ENCODE data around the gene COQ10A. TPM values are rescaled to one million over a fixed set of nuclear protein-coding genes. Genes with fewer than 3 reads are reported as not detected.

The COQ10A gene
- total RNA-seq = 1 to 10 TPM; 1.6 to 9.5 (median 4.1) TPM

- H3K36me3 ChIP-seq = peaks cover 0 to 29% (median 2%) of the 10 kb centered on the region in 3 donors
- intact Hi-C loops (cut with DNase I) = no loop called here
- H3K4me1 ChIP-seq = peaks cover 0 to 25% (median 14%) of the 10 kb centered on the region in 3 donors
- H3K27me3 ChIP-seq = no peaks in the 10 kb centered on the region
- H3K9me3 ChIP-seq = no peaks in the 10 kb centered on the region
- H3K4me3 ChIP-seq = peak within 1 kb of the TSS; percentile 63 to 93 (median 79)
- DNase-seq = peak; percentile 45
- 0% methylated on average over 11 to 16 of the region's 68 CpGs for WGBS, 2 donors
- peak within 1 kb of the TSS; percentile 85 to 99 (median 96) for H3K27ac ChIP-seq
- peak in 2 of 4 donors; percentile 86 to 89 for TF ChIP-seq POLR2A (IDR thresholded peaks at IDR 0.05)
- TF ChIP-seq CTCF (IDR thresholded peaks at IDR 0.05) = peak; percentile 37 to 77 (median 74)
Measured at GRCh38 chr12:56266693-56267442, at the start of gene COQ10A. COQ10A (plus strand) TSS chr12:56266942; CDS start chr12:56267119, 177 bp downstream.

DNA sequence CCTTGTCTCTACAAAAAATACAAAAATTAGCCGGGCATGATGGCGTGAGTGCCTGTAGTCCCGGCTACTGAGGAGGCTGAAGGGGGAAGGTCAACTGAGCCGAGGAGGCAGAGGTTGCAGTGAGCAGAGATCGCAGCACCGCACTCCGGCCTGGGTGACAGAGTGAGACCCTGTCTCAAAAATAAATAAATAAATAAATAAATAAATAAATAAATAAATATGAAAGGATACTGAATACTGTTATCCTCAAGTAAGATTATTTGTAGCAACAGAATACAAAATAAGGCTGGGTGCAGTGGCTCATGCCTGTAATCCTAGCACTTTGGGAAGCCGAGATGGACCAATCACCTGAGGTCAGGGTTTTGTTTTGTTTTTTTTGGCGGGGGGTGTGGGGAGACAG lies 46.9 kb upstream of the COQ10A start:
- Histone ChIP-seq H3K27me3 (no peaks in the 10 kb centered on the region), H3K36me3 (peaks cover 5 to 32% (median 7%) of the 10 kb centered on the region in 3 donors), H3K4me1 (peaks cover 29 to 62% (median 34%) of the 10 kb centered on the region in 3 donors), H3K4me3 (peak overlapping the region in 1 of 4 donors; percentile 86), H3K9me3 (no peaks in the 10 kb centered on the region), H3K27ac (peak overlapping the region; percentile 94 to 99 (median 98))
- TF ChIP-seq CTCF (IDR thresholded peaks at IDR 0.05) (no peak), POLR2A (IDR thresholded peaks at IDR 0.05) (no peak)
- DNase-seq = no peak
- 88 to 92% methylated on average over 9 of the region's 9 CpGs for WGBS, 2 donors
- intact Hi-C loops (cut with DNase I) = no loop called here

DNA sequence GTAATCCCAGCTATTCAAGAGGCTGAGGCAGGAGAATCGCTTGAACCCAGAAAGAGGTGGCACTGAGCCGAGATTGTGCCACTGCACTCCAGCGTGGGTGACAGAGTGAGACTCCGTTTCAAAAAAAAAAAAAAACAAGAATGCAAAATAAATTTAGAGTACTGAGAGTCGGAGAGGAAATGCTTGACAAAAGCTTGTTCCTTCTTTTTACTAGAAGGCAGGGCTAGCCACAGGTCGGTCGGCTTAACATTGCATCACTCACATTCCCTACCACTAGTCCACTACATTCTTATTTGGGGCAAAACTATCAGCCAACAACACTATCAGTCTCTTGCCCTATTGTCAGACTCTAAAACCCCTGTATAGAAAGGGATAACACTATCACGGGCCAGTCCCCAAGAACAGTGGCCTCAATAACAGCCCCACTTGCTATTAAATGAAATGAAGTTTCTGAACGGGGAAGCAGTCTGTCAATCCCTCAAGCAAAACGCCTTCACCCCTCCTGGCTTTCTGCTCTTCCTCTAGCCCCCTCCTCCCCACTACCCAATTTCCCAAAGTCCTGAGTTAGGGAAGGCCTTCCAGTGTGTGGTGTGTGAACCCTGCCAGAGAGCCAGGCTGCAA lies 46.0 kb upstream of the COQ10A start:
- H3K27me3 ChIP-seq = no peaks in the 10 kb centered on the region
- H3K4me1 ChIP-seq = peaks cover 33 to 69% (median 37%) of the 10 kb centered on the region in 3 donors
- peak overlapping the region; percentile 94 to 99 (median 98) for H3K27ac ChIP-seq
- 6 to 7% methylated on average over 10 of the region's 10 CpGs for WGBS, 2 donors
- no peaks in the 10 kb centered on the region for H3K9me3 ChIP-seq
- H3K36me3 ChIP-seq = peaks cover 0 to 26% (median 0%) of the 10 kb centered on the region in 3 donors
- peak overlapping the region; percentile 73 to 89 (median 83) for H3K4me3 ChIP-seq
- no peak for DNase-seq
- TF ChIP-seq POLR2A (IDR thresholded peaks at IDR 0.05) (no peak), CTCF (IDR thresholded peaks at IDR 0.05) (no peak)
- intact Hi-C loops (cut with DNase I) = no loop called here

DNA sequence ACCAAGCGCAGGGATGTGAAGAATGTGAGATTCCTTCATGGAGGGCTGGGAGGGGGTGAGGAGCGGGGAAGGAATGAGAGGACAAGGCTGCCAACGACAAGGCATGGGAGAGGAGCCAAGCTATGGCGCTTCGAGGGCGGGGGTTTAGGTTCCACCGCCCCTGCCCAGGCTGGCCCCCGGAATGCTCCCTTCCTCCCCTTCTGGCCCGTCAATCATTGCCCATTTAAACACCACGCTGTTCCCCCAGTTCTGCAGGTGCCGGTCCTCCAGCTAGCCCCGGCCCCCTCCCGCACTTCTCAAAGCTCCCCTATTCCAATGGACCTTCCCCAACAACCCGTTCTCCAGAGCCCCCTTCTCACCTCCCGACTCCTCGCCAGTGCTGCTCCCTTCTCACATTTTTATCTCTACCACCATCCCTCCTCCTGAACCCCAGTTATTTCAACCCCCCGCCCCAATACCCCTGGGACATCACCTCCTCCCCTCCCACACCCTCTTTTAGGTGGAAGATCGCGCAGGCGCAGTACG lies 45.4 kb upstream of the COQ10A start:
- no peak for TF ChIP-seq CTCF (IDR thresholded peaks at IDR 0.05)
- TF ChIP-seq POLR2A (IDR thresholded peaks at IDR 0.05) = no peak
- H3K4me3 ChIP-seq = peak overlapping the region; percentile 73 to 89 (median 83)
- H3K27me3 ChIP-seq = no peaks in the 10 kb centered on the region
- peak overlapping the region; percentile 94 to 99 (median 98) for H3K27ac ChIP-seq
- peaks cover 33 to 69% (median 37%) of the 10 kb centered on the region in 3 donors for H3K4me1 ChIP-seq
- H3K9me3 ChIP-seq = no peaks in the 10 kb centered on the region
- H3K36me3 ChIP-seq = peaks cover 0 to 26% (median 0%) of the 10 kb centered on the region in 3 donors
- 0% methylated on average over 15 to 21 of the region's 21 CpGs for WGBS, 2 donors
- DNase-seq = no peak
- intact Hi-C loops (cut with DNase I) = no loop called here
